Body of pancreas (tissue), 4 donors: ENCODE measurements around the gene P2RY4. TPM values are rescaled to one million over a fixed set of nuclear protein-coding genes. Genes with fewer than 3 reads are reported as not detected.

Source experiments
- ATAC-seq: fragments of 150-250 bp; one replicate; pipeline ENCODE4 v1.9.1; 2016
- DNase-seq, 4 donors: peaks; one replicate each; pipeline ENCODE4 v3.0.0-alpha.2; 2019
- H3K27ac ChIP-seq, 4 donors: fragments of 200-600 bp; sonication (generic); 1 replicate in 3 of 4; 2 replicates in 1 of 4; pipeline versions ENCODE4 v1.5.1 to v1.6.1; 2016 to 2019; ENCODE audit warnings: mild to moderate bottlenecking in 1 of 4, mixed read lengths in 1 of 4, moderate library complexity in 1 of 4
- H3K27me3 ChIP-seq, 2 donors: fragments of 200-600 bp; sonication (generic); one replicate each; pipeline ENCODE4 v1.6.0; 2016; ENCODE audit warnings: mild to moderate bottlenecking in 1 of 2
- H3K36me3 ChIP-seq, 2 donors: fragments of 200-600 bp; sonication (generic); replicated peaks in 1 of 2; 2 replicates each; pipeline ENCODE4 v1.5.1; 2016; ENCODE audit warnings: low read depth in 2 of 2; ENCODE audit not compliant: insufficient read depth in 1 of 2
- H3K4me1 ChIP-seq: fragments of 200-600 bp; sonication (generic); one replicate; pipeline ENCODE4 v1.6.0; 2016
- H3K4me3 ChIP-seq, 2 donors: fragments of 200-600 bp; sonication (generic); 1 replicate in 1 of 2; 2 replicates in 1 of 2; pipeline ENCODE4 v1.5.1; 2016 to 2019
- H3K9me3 ChIP-seq, 3 donors: fragments of 200-600 bp; sonication (generic); 1 replicate in 2 of 3; 2 replicates in 1 of 3; pipeline ENCODE4 v1.5.1; 2016
- CTCF ChIP-seq, 7 experiments: fragments of 450-650 bp in 4 of 7; fragments of 200-600 bp in 3 of 7; sonication (generic) in 3 of 7; IDR thresholded peaks; one replicate each; pipeline ENCODE4 v1.5.1; 2016 to 2019; ENCODE audit warnings: antibody characterized with exemption in 7 of 7
- POLR2A ChIP-seq, 3 donors: fragments of 450-650 bp; IDR thresholded peaks; one replicate each; pipeline ENCODE4 v1.6.1; 2016; ENCODE audit warnings: antibody characterized with exemption in 3 of 3, mild to moderate bottlenecking in 2 of 3
- WGBS, 2 donors: methylation state at CpG; one replicate each; pipeline ENCODE4 v1.1.5; 2017; 5-methylcytosine and 5-hydroxymethylcytosine counted together
- intact Hi-C: fragments of 100-400 bp; cut with DNase I; formaldehyde crosslinking; loops from one replicate; pipeline ENCODE4 v1.15.1; 2023
- total RNA-seq, 2 donors: library from RNA; depleted of rRNA; stranded (reverse); fragments of >200 nt; gene quantifications; one replicate each; pipeline ENCODE4 v1.1.0, GENCODE V29; 2016

Gene P2RY4
- total RNA-seq, 2 donors from 2014 or later = 1.3 TPM; not detected in 1

- DNase-seq (no peak), ATAC-seq (no peak)
- Histone ChIP-seq H3K4me3 (no peak overlapping the region), H3K36me3 (no peaks in the 10 kb centered on the region), H3K27me3 (no peaks in the 10 kb centered on the region), H3K27ac (no peak overlapping the region), H3K9me3 (no peaks in the 10 kb centered on the region), H3K4me1 (no peaks in the 10 kb centered on the region)
- intact Hi-C loops = no loop called here
- TF ChIP-seq POLR2A (IDR thresholded peaks at IDR 0.05) (no peak), CTCF (IDR thresholded peaks at IDR 0.05) (no peak)
- WGBS, 2 donors = 97 to 100% methylated on average over 2 of the region's 2 CpGs
These were observed 4.6 kb downstream of the P2RY4 start for GRCh38 chrX:70255452-70255851.

GRCh38 chrX:70254909-70255308 lies 5.1 kb downstream of the P2RY4 start:
- Histone ChIP-seq H3K27ac (no peak overlapping the region), H3K27me3 (no peaks in the 10 kb centered on the region), H3K36me3 (no peaks in the 10 kb centered on the region), H3K4me1 (no peaks in the 10 kb centered on the region), H3K9me3 (no peaks in the 10 kb centered on the region), H3K4me3 (no peak overlapping the region)
- TF ChIP-seq POLR2A (IDR thresholded peaks at IDR 0.05) (no peak), CTCF (IDR thresholded peaks at IDR 0.05) (no peak)
- 59 to 90% methylated on average over 2 to 3 of the region's 3 CpGs for WGBS, 2 donors
- DNase-seq = no peak
- ATAC-seq = no peak
- intact Hi-C loops = no loop called here

DNA sequence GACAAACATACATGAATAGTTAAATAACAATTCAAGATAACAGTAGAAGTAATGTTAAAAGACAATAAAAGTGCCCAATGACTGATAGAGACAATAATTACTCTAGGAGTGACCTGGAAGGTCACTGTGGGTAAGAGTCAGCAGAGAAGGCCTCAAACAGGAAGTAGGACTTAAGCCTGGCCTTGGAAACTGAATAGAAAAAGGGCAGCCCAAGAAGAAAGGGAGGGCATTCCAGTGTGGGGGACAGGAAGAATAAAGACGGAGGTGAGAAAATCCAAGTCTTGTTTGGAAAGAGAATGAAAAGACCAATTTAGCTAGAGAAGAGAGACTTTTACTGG lies 6.0 kb downstream of the P2RY4 start:
- WGBS, 2 donors = 93% methylated on average over 1 of the region's 1 CpG; no CpG with 5 or more reads in 1 of the 2 donors
- DNase-seq = no peak

GRCh38 chrX:70253377-70254062 lies 6.5 kb downstream of the P2RY4 start:
- 77 to 86% methylated on average over 3 of the region's 3 CpGs for WGBS, 2 donors
- Histone ChIP-seq H3K4me1 (no peaks in the 10 kb centered on the region), H3K27me3 (no peaks in the 10 kb centered on the region), H3K4me3 (no peak overlapping the region), H3K9me3 (no peaks in the 10 kb centered on the region), H3K36me3 (no peaks in the 10 kb centered on the region), H3K27ac (no peak overlapping the region)
- ATAC-seq (no peak), DNase-seq (no peak)
- TF ChIP-seq POLR2A (IDR thresholded peaks at IDR 0.05) = no peak
- TF ChIP-seq CTCF (IDR thresholded peaks at IDR 0.05) = no peak
- intact Hi-C loops = no loop called here

More for the DNA sequence above, 6.0 kb downstream of the P2RY4 start:
- Histone ChIP-seq H3K4me3 (no peak overlapping the region), H3K27me3 (no peaks in the 10 kb centered on the region), H3K9me3 (no peaks in the 10 kb centered on the region), H3K4me1 (no peaks in the 10 kb centered on the region), H3K27ac (no peak overlapping the region), H3K36me3 (no peaks in the 10 kb centered on the region)
- intact Hi-C loops = no loop called here
- no peak for ATAC-seq
- TF ChIP-seq CTCF (IDR thresholded peaks at IDR 0.05) = no peak
- TF ChIP-seq POLR2A (IDR thresholded peaks at IDR 0.05) = no peak

GRCh38 chrX:70252491-70252890 lies 7.5 kb downstream of the P2RY4 start:
- no peak for TF ChIP-seq POLR2A (IDR thresholded peaks at IDR 0.05)
- TF ChIP-seq CTCF (IDR thresholded peaks at IDR 0.05) = no peak
- Histone ChIP-seq H3K4me3 (no peak overlapping the region), H3K9me3 (no peaks in the 10 kb centered on the region), H3K4me1 (no peaks in the 10 kb centered on the region), H3K36me3 (no peaks in the 10 kb centered on the region), H3K27me3 (no peaks in the 10 kb centered on the region), H3K27ac (no peak overlapping the region)
- no peak for DNase-seq
- intact Hi-C loops = no loop called here
- WGBS, 2 donors = 60 to 64% methylated on average over 2 of the region's 2 CpGs
- ATAC-seq = no peak
